ENCODE results near the gene UAP1L1. TPM values are rescaled to one million over a fixed set of nuclear protein-coding genes. Genes with fewer than 3 reads are reported as not detected.
"Not testable (repeated sequence)": the region's sequence is repeated elsewhere in the genome, so short reads cannot be mapped to it uniquely, and the experiment has no call there.

UAP1L1 gene
- total and polyA plus RNA-seq, 3 donors from 2014 or later = 6.9 to 10.1 (median 7.2) TPM

DNA sequence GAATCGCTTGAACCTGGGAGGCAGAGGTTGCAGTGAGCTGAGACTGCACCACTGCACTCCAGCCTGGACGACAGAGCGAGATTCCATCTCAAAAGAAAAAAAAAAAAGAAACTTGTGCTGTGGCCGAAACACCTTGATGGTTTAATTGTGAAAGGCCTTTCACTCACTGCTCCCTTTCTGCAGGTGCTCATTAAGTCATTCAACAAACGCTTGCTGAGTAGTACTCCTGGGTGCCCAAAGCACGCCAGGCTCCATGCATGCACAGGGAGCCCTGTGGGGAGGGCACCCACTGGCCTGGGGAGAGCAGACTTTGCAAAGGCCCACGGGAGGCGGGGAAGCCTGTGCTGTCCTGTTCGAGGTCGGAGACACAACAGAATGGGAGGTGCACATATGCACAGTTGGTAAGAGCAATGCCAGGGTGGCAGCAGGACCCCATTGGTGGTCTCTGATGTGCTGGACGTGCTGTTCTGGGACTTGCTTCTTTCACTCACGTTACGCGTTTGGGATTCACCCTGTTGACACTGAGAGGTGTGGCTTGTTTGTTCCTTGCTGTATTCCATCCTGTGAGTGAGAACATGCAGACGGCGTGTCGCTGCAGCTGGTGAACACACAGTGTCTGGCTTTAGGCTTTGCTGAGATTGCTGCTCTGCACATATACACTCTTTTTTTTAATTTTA, 20.4 kb upstream of the UAP1L1 start:
- H3K4me1 ChIP-seq = peaks cover 34% of the 10 kb centered on the region
- TF ChIP-seq, protein P1, sequence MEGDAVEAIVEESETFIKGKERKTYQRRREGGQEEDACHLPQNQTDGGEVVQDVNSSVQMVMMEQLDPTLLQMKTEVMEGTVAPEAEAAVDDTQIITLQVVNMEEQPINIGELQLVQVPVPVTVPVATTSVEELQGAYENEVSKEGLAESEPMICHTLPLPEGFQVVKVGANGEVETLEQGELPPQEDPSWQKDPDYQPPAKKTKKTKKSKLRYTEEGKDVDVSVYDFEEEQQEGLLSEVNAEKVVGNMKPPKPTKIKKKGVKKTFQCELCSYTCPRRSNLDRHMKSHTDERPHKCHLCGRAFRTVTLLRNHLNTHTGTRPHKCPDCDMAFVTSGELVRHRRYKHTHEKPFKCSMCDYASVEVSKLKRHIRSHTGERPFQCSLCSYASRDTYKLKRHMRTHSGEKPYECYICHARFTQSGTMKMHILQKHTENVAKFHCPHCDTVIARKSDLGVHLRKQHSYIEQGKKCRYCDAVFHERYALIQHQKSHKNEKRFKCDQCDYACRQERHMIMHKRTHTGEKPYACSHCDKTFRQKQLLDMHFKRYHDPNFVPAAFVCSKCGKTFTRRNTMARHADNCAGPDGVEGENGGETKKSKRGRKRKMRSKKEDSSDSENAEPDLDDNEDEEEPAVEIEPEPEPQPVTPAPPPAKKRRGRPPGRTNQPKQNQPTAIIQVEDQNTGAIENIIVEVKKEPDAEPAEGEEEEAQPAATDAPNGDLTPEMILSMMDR (IDR thresholded peaks at IDR 0.05) = no peak
- no peak for TF ChIP-seq POLR2A (IDR thresholded peaks at IDR 0.05)
- intact Hi-C loops (cut with DNase I; ENCODE audit: low total_unique reads) = no loop called here
- peak; percentile 34 for DNase-seq
- WGBS, 2 donors = 65 to 71% methylated on average over 17 of the region's 17 CpGs
- H3K36me3 ChIP-seq (ENCODE audit: low read depth, missing control alignments) = no peaks in the 10 kb centered on the region
- H3K27me3 ChIP-seq = no peaks in the 10 kb centered on the region
- H3K27ac ChIP-seq = no peak overlapping the region
- no peaks in the 10 kb centered on the region for H3K9me3 ChIP-seq
- H3K4me3 ChIP-seq = no peak overlapping the region

DNA sequence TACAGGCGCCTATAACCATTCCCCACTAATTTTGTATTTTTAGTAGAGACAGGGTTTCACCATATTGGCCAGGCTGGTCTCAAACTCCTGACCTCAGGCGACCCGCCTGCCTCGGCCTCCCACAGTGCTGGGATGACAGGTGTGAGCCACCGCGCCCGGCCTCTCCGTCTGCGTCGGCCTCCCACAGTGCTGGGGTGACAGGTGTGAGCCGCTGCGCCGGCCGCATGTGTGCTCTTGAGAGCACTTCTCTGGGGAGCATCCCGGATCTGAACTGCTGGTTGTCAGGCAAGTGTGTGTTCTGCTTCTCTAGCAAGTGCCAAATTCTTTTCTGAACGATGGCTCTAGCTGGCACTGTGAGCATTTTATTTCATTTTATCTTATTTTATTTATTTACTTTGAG, 19.8 kb upstream of the UAP1L1 start:
- Histone ChIP-seq H3K9me3 (no peaks in the 10 kb centered on the region), H3K27ac (no peak overlapping the region), H3K4me3 (no peak overlapping the region), H3K4me1 (peaks cover 34% of the 10 kb centered on the region), H3K27me3 (no peaks in the 10 kb centered on the region), H3K36me3 (ENCODE audit: low read depth, missing control alignments) (no peaks in the 10 kb centered on the region)
- WGBS, 2 donors = 57 to 72% methylated on average over 16 of the region's 16 CpGs
- TF ChIP-seq, protein P1 (IDR thresholded peaks at IDR 0.05) = no peak
- no peak for TF ChIP-seq POLR2A (IDR thresholded peaks at IDR 0.05)
- no peak for DNase-seq
- intact Hi-C loops (cut with DNase I; ENCODE audit: low total_unique reads) = no loop called here

DNA sequence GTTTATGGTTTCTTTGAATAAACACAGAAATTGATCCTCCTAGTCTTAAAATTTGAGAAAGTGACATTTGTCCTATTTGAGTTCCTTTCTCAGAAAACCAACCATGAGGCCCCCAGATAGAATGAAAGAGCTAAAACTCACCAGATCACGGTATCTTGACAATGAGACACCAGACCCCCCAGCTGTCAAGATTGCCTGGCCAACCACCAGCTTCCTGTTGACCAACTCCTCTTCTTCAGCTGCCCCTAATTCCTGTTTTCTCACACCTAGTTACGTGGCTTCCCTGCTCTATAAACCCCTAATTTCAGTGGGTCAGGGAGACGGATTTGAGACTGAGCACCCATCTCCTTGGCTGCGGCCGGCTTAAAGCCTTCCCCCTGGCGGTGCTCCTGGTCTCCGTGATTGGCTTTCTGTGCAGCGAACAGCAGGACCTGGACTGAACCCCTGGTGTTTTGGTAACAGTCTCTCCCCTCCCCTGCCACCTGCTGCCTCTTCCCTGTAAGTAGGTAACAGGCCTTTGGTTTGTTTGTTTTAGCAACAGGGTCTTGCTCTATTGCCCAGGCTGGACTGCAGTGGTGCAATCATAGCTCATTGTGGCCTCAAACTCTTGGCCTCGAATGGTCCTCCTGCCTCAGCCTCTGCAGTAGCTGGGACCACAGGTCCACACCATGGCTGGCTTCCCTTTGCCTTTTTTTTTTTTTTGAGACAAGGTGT, 18.6 kb upstream of the UAP1L1 start:
- no peaks in the 10 kb centered on the region for H3K27me3 ChIP-seq
- no peaks in the 10 kb centered on the region for H3K36me3 ChIP-seq (ENCODE audit: low read depth, missing control alignments)
- 95 to 96% methylated on average over 9 of the region's 9 CpGs for WGBS, 2 donors
- no peak overlapping the region for H3K27ac ChIP-seq
- H3K9me3 ChIP-seq = no peaks in the 10 kb centered on the region
- intact Hi-C loops (cut with DNase I; ENCODE audit: low total_unique reads) = no loop called here
- H3K4me1 ChIP-seq = peaks cover 23% of the 10 kb centered on the region
- TF ChIP-seq POLR2A (IDR thresholded peaks at IDR 0.05) = no peak
- TF ChIP-seq, protein P1 (IDR thresholded peaks at IDR 0.05) = no peak
- H3K4me3 ChIP-seq = no peak overlapping the region
- no peak for DNase-seq

DNA sequence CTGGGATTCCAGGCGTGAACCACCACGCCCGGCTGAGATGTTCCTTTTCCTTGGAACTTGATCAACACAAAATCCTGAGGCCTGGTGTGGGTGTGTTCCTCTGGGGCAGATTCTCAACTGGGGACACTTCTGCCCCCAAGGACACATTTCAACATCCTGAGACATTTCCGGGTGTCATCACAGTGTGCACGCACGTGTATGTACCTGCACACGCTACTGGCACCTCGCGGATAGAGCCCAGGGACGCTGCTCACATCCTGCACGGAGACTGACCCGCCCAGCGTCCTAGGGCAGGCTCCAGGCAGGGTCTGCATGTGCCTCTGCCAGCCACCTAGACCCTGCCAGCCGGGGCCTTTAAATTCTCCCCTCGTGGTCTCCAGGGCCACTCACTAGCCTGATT, 14.9 kb upstream of the UAP1L1 start:
- TF ChIP-seq POLR2A (IDR thresholded peaks at IDR 0.05) = no peak
- TF ChIP-seq, protein P1 (IDR thresholded peaks at IDR 0.05) = no peak
- Histone ChIP-seq H3K4me3 (no peak overlapping the region), H3K27me3 (no peaks in the 10 kb centered on the region), H3K27ac (no peak overlapping the region), H3K9me3 (no peaks in the 10 kb centered on the region), H3K36me3 (ENCODE audit: low read depth, missing control alignments) (no peaks in the 10 kb centered on the region), H3K4me1 (peaks cover 4% of the 10 kb centered on the region)
- WGBS, 2 donors = 80 to 89% methylated on average over 9 to 15 of the region's 15 CpGs
- intact Hi-C loops (cut with DNase I; ENCODE audit: low total_unique reads) = no loop called here
- DNase-seq = no peak

DNA sequence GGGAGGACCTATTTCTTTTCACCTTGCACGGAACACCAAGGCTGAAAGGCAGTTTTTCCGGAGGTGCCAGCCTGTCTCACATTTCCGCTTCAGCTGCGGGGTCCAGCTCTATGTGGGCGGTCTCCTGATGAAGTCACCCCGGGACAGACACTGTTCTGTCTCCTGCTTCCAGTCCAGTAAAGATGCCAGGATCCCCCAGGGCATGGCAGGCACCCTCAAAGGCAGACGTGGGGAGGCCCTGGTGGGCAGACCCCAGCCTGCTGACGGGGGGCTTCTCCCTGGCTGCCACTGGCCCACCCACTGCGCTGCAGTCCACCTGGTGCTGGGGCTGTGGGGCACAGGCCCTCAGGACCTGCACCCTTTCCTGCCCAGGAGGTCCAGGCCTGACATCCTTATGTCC, 14.5 kb upstream of the UAP1L1 start:
- H3K4me3 ChIP-seq; H3K9me3 ChIP-seq; H3K36me3 ChIP-seq (ENCODE audit: low read depth, missing control alignments); H3K4me1 ChIP-seq; H3K27ac ChIP-seq; H3K27me3 ChIP-seq; intact Hi-C loops (cut with DNase I; ENCODE audit: low total_unique reads); DNase-seq: not testable (repeated sequence)
- 89% methylated on average over 7 of the region's 9 CpGs; no CpG with 5 or more reads in 1 of the 2 donors for WGBS, 2 donors

Data from testis (tissue), 3 donors.